GM19397 (cell line): ENCODE measurements around the gene TNPO2.

Experiments used
- ATAC-seq: cut with Tn5 transposase; IDR thresholded peaks from one replicate; pipeline ENCODE4 v1.9.1; 2021; ENCODE audit warnings: mild to moderate bottlenecking, moderate library complexity; ENCODE audit not compliant: unreplicated experiment

The TNPO2 gene

DNA sequence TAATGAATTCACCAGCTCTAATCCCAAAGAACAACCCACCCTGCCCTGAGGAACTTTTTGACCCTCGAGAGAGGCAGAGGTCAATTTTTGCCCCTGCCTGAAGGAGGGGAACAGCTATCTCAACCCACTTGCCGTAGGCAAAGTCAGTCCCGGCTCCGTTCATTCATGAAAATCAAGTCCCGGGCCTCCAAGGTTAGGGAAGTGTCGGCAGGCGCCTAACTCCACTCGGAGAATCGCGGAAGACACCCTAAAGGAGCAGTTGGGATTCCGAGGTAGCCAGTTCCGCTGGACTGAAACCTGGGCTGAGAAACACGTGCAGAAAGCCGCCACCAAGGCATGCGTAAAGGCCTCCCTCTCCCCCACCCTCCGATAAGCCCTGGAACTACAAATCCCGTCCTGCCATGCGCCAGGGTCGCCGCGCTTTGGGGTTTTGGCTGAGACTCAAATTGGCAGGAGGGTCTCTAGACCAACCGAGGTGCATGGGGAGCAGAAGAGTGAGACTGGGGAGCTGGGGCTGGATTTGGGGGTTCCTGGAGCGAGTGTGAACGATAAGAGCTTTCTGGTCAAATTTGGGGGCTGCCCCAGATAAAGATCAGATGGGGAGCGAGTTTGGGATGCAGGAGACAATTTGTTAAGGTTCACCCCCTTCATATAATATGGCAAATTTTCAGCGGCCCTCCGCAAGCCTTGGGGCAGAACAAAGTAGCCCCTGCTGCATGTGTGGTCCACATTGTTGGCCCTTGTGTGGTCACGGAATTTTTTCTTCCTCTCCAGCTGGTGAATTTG is at the start of gene TNPO2:
Gene TNPO2 (minus strand): TSS at position 292 of the 786 bp plus-strand sequence. CDS start 2,955 bp downstream, outside the sequence.
- ATAC-seq = no peak

- ATAC-seq = no peak
These were observed 48.6 kb upstream of the TNPO2 start for GRCh38 chr19:12772323-12772722.

- no peak for ATAC-seq
These were observed 47.2 kb upstream of the TNPO2 start for GRCh38 chr19:12770922-12771321.

DNA sequence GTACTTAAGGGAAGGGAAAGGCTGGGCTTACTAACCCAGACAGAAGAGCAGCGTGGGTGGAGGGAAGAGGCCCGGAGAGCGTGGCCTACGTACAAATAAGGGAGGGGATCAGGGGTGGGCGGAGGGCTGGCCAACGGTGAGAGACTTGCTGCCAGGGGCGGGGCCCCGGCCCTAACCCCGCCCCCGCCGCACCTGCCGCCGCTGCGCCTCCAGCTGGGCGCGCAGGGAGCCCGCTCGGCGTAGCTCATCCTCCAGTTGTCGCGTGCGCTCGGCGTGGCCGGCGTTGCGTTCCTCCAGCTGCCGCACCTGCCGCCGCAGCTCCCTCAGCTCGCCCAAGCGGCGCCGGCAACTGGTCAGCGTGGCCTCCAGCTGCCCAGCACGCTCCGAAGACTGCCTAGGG is 46.0 kb upstream of the TNPO2 start:
- ATAC-seq = no peak

DNA sequence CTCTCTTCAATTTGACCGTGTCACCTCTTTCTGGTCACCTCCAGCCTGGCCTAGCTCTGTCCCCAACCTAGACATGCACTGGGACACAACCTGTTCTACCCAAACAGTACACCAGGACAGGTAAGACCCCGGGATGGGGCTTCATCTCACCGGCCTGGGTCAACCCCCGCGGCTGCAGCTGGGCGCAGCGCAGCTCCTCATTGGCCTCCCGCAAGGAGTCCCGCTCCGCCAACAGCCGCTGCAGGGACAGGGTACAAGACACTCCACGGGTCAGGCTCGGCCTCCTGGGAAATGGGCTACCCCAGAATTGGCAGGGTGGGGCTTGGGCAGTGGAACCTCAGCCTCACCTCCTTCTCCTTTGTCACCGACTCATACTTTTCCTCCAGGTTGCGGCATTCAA is 43.9 kb upstream of the TNPO2 start:
- ATAC-seq = no peak

- ATAC-seq = no peak
These were observed 43.4 kb upstream of the TNPO2 start for GRCh38 chr19:12767150-12767549.

DNA sequence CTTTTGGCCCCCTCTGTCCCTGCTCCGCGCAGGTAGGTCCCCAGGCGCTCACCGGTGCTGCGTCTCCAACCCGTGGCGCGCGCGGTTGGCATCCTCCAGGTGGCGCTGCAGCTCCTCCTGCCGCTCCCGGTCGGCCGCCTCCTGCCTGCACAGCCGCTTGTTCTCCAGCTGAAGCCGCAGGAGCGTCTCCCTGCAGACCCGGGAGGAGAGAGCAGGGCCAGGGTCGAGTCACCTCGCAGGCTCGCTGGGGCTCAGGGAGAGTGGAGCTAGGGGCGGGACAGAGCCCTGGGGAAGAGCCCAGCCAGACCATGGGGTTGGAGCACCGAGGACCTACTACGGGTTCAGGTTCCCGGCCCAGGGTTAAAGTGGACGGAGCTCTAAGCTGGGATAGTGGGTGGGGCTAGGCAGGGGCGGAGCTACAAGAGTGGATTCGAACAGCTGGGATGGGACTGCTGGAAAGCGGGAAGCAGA is 42.4 kb upstream of the TNPO2 start:
- no peak for ATAC-seq

DNA sequence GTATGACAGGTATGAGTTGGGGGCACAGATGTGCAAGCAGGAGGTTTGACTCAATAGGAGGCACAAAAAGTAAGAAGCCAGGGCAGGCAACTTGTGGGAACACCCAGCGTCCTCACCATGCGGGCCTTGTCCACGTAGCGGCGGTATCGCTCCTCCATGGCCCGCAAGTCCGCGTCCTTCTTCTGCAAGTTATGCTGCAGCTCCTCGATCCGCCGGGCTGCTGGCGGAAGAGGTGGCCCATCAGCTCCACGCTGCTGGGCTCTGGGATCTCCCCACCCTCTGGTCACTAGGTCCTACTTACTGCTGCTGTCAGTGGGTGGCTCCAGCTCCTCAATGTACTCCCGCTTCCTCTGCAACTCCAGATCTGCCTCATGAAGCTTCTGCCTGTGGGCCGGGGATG is 41.0 kb upstream of the TNPO2 start:
- no peak for ATAC-seq

GRCh38 chr19:12763100-12763499 is 39.4 kb upstream of the TNPO2 start:
- ATAC-seq = no peak

- ATAC-seq = no peak
These were observed 36.0 kb upstream of the TNPO2 start for GRCh38 chr19:12759686-12760085.

GRCh38 chr19:12757544-12758274 is 34.0 kb upstream of the TNPO2 start:
- ATAC-seq = no peak

DNA sequence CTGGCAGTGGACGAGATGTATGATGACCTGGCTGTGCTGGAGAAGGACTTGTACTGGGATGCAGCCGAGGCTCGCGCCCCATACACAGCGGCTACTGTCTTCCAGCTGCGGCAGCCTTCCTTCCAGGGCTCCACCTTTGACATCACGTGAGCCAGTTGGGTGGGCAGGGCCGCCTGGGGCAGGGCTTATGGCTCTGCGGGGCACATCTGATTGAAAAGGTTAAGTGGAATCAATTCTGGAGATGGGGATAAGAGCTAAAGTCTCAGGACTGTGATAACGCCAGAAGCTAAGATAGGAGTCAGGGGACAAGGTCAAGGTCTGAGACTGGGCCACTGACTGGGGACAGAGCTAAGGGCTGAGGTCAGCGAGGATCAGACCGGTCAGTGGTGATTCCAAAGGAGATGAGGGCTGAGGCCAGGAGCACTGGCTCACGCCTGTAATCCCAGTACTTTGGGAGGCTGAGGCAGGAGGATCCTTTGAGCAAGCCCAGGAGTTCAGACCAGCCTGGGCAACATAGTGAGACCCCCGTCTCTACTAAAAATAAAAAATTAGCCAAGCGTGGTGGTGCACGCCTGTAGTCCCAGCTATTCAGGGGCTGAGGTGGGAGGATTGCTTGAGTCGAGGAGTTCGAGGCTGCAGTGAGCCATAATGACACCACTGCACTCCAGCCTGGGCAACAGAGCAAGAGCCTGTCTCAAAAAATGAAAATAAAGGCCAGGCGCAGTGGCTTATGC is 32.6 kb upstream of the TNPO2 start:
- ATAC-seq = no peak

GRCh38 chr19:12754465-12755196 is 30.9 kb upstream of the TNPO2 start:
- no peak for ATAC-seq

DNA sequence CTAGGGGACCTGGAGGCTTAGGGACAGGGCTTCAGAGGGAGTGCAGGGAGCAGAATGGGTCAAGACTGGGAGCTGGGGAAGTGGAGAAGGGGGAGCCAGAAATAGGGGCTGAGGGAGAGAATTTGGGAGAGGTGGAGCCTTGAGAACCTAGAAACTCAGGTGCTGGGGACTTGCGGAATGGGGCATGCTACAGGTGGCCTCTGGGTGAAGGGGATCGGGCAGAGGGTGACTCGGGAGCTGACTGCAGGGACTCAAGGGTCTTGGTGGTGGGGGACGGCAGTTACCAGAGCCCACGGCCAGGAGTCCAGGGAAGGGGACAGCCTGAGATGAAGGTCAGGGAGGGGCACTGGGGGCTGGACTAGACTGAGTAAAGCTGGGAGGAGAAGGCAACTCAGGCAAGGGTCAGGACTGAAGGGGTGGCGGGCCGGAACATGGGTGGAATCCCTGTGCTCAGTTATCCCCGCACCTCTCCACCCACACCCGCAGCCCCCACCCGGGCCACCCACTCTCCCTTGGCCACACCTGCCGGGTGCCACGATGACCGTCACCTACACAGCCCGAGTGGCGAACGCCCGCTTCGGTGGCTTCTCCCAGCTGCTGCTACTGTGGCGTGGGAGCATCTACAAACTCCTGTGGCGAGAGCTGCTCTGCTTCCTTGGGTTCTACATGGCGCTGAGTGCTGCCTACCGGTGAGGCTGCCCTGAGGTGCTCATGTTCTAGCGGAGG is 28.5 kb upstream of the TNPO2 start:
- no peak for ATAC-seq

- no peak for ATAC-seq
These were observed 27.9 kb upstream of the TNPO2 start, which contains the start of gene BEST2 for GRCh38 chr19:12751635-12752034. TSS of gene BEST2 (plus strand) at chr19:12751791. CDS start at chr19:12752593, 802 bp downstream.

DNA sequence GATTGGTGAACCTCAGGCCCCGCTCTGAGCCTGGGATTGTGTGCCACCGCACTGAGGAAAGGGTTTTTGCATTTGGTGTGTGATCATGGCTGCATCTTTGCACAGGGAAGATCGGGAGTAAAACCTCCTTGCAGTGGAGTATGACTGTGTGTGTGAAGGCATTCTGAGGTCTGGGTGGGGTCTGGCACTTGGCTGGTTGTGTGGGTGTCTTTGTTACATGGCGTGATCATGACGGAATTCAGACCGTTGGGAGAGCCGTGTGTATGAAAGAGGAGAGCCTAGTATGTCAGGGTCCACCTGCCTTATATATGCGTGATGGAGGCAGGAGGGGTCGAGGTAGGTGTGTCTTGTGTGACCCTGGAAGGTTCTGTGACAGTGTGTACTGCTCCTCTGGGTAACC is 27.1 kb upstream of the TNPO2 start:
- ATAC-seq = no peak

GRCh38 chr19:12749938-12750521 is 26.3 kb upstream of the TNPO2 start:
- ATAC-seq = no peak

GRCh38 chr19:12748489-12748888 is 24.8 kb upstream of the TNPO2 start:
- ATAC-seq = no peak

DNA sequence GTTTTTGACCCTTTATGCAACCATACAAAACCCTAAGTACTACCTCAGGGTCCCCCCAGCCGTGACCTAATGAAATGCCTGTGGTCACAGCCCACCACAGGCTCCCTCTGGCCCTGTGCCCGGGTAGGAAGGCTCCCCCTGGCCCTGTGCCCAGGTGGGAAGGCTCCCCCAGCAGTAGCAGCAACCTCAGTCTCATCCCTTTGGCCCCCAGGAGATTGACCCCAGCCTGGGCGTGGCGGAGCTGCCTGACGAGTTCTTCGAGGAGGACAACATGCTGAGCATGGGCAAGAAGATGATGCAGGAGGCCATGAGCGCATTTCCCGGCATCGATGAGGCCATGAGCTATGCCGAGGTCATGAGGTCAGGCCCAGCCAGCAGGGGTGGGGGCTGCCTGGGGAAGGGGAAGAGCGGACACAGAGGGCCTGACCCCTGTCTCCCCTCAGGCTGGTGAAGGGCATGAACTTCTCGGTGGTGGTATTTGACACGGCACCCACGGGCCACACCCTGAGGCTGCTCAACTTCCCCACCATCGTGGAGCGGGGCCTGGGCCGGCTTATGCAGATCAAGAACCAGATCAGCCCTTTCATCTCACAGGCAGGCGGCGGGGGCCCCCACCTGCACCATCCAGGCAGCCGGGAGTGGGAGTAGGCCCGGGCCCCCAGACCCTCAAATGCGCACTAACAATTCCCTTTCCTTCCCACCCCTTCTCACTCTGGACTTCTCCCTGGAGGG is 21.6 kb upstream of the TNPO2 start:
- ATAC-seq = no peak
